T-helper 17 cell (primary cell): ENCODE results near the gene LONRF2. TPM values are rescaled to one million over a fixed set of nuclear protein-coding genes. Genes with fewer than 3 reads are reported as not detected.

Source experiments
- ATAC-seq: fragments of 150-1000 bp; cut with Tn5 transposase; 2 replicates; pipeline ENCODE4 v1.10.0; 2021; ENCODE audit warnings: mild to moderate bottlenecking, moderate library complexity
- DNase-seq, 3 donors: peaks; one replicate each; pipeline versions ENCODE4 v3.0.0 to v3.0.0-alpha.2; 2020 to 2021
- H3K9me3 ChIP-seq: one replicate; pipeline ENCODE4 v1.7.0; 2013; ENCODE audit warnings: low read length, mild to moderate bottlenecking; ENCODE audit not compliant: control insufficient read depth, poor library complexity, severe bottlenecking
- H3K27ac Mint-ChIP-seq: one replicate; pipeline ENCODE4 v1.8.0; 2022; ENCODE audit warnings: mild to moderate bottlenecking, moderate library complexity, mixed read lengths
- H3K27me3 Mint-ChIP-seq: one replicate; pipeline ENCODE4 v1.8.0; 2022; ENCODE audit warnings: mixed read lengths
- H3K36me3 Mint-ChIP-seq: one replicate; pipeline ENCODE4 v1.8.0; 2022; ENCODE audit warnings: low read depth, mixed read lengths
- H3K4me1 Mint-ChIP-seq: one replicate; pipeline ENCODE4 v1.8.0; 2022; ENCODE audit warnings: mild to moderate bottlenecking, mixed read lengths
- H3K4me3 Mint-ChIP-seq: one replicate; pipeline ENCODE4 v1.8.0; 2022; ENCODE audit warnings: mild to moderate bottlenecking, moderate library complexity, mixed read lengths
- total RNA-seq, 4 donors: library from RNA in 2 of 4; stranded (reverse) in 2 of 4; gene quantifications; one replicate each; pipeline ENCODE4 v1.2.3 and lab custom pipeline; 2022 to 2026

The LONRF2 gene
- total RNA-seq, 2 donors from 2014 or later: 0.12 to 0.18 TPM

DNA sequence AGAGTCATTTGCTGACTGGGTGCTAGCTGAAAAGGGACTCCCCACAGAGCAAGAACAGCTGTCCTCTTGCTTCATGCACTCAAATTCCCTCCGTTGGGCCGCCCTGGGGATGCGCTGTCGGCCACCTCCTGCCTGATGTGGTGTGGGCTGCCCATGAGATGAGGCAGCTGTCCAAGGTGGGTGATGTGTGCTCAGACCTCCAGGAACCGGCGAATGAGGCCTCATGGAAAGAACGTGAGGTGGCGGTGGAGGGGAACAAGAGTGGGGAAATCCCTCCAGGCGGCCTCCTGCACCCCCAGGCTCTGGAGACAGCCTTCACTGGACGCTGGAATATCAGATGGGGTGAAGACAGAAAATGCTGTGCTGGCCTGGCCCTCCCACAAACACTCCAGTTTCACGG is 79.8 kb downstream of the LONRF2 start:
- H3K9me3 ChIP-seq: no peaks in the 10 kb centered on the region
- ATAC-seq (no peak), DNase-seq (no peak)
- Mint-ChIP-seq H3K4me3 (no peak overlapping the region), H3K4me1 (peaks cover 18% of the 10 kb centered on the region), H3K27ac (no peak overlapping the region), H3K27me3 (peaks cover 13% of the 10 kb centered on the region), H3K36me3 (peaks cover 4% of the 10 kb centered on the region)

DNA sequence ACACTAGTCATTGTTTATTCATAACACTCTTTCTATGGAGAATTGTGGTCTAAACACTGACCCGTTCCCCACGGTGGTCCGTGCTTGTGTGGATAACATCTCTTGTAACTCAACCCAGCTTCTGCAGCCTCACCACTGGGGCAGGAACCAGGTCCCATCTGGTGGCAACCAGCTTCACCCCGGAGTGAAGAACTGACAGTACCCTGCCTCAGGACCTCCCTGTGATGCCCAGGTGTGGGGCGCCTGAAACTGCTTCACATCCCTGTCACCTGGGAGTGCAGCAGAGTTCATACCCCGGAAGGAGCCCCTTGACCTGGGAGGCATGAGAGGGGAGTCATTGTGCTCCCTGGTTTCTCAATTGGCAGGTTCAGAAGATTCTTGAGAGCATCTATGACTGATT is 81.1 kb downstream of the LONRF2 start:
- DNase-seq (no peak), ATAC-seq (no peak)
- Mint-ChIP-seq H3K4me3 (no peak overlapping the region), H3K27me3 (peaks cover 7% of the 10 kb centered on the region), H3K4me1 (peaks cover 18% of the 10 kb centered on the region), H3K27ac (no peak overlapping the region), H3K36me3 (peaks cover 1% of the 10 kb centered on the region)
- H3K9me3 ChIP-seq: no peaks in the 10 kb centered on the region

DNA sequence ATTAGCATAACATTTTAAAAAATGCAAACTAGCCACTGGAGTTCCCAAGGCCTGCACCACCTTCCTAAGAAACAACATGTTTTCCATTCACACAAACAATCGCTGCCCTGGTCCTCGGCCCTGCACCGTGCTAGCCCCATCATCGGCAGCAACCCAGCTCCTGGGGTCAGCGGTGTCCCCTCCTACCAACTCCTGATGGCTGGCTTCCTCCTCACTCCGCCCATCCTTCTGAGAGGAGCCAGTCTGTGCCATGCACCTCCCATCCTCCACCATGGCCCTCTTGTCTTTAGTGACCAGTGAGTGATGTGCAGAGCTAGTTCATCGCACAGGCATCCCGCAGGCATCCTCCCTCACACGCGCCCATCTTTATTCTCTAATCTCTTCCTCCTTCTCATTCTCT is 81.9 kb downstream of the LONRF2 start:
- DNase-seq: no peak
- peaks cover 4% of the 10 kb centered on the region for H3K27me3 Mint-ChIP-seq
- no peak overlapping the region for H3K4me3 Mint-ChIP-seq
- H3K4me1 Mint-ChIP-seq: peaks cover 23% of the 10 kb centered on the region
- no peaks in the 10 kb centered on the region for H3K9me3 ChIP-seq
- ATAC-seq: no peak
- H3K36me3 Mint-ChIP-seq: no peaks in the 10 kb centered on the region
- peak overlapping the region; percentile 37 for H3K27ac Mint-ChIP-seq

GRCh38 chr2:100239486-100240210 is 82.7 kb downstream of the LONRF2 start:
- ATAC-seq: no peak
- Mint-ChIP-seq H3K27me3 (peaks cover 4% of the 10 kb centered on the region), H3K4me3 (no peak overlapping the region)

DNA sequence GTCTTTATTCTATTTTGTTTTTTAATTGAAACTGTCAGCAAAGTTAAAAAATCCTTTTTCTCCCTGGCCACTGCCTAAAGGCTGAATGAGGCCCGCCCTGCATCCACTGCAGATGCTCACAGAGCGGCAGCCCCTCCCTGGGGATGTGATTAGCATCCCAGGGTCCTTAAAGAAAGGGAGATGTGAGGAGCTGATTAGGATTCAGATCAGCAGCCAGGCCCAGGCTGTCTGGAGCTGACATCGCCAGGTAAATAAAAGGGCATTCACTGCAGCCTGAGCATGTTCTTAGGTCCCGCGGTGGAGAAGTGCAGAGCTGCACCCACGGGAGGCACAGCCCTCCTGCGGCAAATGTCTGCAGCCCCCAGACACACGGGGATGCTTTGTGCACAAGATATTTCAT is 83.8 kb downstream of the LONRF2 start:
- no peaks in the 10 kb centered on the region for H3K9me3 ChIP-seq
- no peak for ATAC-seq
- Mint-ChIP-seq H3K27me3 (peaks cover 4% of the 10 kb centered on the region), H3K36me3 (no peaks in the 10 kb centered on the region), H3K4me1 (peaks cover 35% of the 10 kb centered on the region), H3K4me3 (no peak overlapping the region), H3K27ac (peak overlapping the region; percentile 54)
- no peak for DNase-seq

More at GRCh38 chr2:100239486-100240210, 82.7 kb downstream of the LONRF2 start:
- H3K9me3 ChIP-seq: no peaks in the 10 kb centered on the region
- Mint-ChIP-seq H3K4me1 (peaks cover 31% of the 10 kb centered on the region), H3K36me3 (no peaks in the 10 kb centered on the region), H3K27ac (peak overlapping the region; percentile 37)
- no peak for DNase-seq

DNA sequence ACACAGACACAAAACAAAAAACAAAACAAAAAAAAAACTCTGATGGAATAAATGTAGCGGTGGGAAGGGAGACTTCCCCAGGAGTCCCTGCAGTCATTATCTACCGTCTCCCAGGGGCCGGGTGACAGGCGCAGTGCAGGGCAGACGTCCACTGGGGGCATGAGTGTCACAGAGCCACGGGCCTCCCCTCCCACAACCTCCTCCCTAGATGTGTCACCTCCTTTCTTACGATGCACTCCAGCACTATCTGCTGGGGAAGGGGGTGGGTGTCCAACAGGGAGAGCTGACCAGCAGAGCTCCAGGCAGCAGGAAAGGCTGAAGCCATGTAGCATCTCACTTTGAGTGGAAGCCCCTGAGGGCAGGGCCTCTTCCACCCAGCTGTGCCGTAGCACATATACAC is 84.5 kb downstream of the LONRF2 start:
- peaks cover 32% of the 10 kb centered on the region for H3K4me1 Mint-ChIP-seq

GRCh38 chr2:100237163-100237562 is 85.1 kb downstream of the LONRF2 start:
- DNase-seq: no peak
- Mint-ChIP-seq H3K4me1 (peaks cover 31% of the 10 kb centered on the region), H3K4me3 (no peak overlapping the region), H3K27ac (peak overlapping the region; percentile 54), H3K36me3 (no peaks in the 10 kb centered on the region), H3K27me3 (peaks cover 4% of the 10 kb centered on the region)
- no peak for ATAC-seq
- no peaks in the 10 kb centered on the region for H3K9me3 ChIP-seq

More for the DNA sequence above, 84.5 kb downstream of the LONRF2 start:
- Mint-ChIP-seq H3K27ac (peak overlapping the region; percentile 54), H3K4me3 (no peak overlapping the region), H3K27me3 (peaks cover 4% of the 10 kb centered on the region), H3K36me3 (no peaks in the 10 kb centered on the region)
- no peak for ATAC-seq
- H3K9me3 ChIP-seq: no peaks in the 10 kb centered on the region
- DNase-seq: no peak

DNA sequence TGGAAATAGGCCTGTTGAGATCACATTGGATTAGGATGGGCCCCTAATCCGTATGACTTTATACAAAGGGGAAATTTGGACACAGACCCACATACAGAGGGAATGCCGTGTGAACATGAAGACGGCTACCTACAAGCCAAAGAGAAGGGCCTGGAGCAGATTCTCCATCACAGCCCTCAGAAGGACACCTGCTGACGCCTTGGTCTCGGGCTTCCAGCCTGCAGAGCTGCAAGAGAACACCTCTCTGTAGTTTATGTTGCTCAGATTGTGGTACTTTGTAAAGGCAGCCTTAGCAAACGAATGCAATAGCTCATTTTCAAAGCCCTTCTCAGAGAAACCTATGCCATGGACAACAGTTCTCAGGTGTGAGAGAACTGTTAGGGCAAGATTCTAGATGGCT is 86.1 kb downstream of the LONRF2 start:
- peak overlapping the region; percentile 96 for H3K27ac Mint-ChIP-seq
- H3K36me3 Mint-ChIP-seq: no peaks in the 10 kb centered on the region
- no peak overlapping the region for H3K4me3 Mint-ChIP-seq
- H3K27me3 Mint-ChIP-seq: peaks cover 4% of the 10 kb centered on the region
- H3K9me3 ChIP-seq: no peaks in the 10 kb centered on the region
- no peak for DNase-seq
- H3K4me1 Mint-ChIP-seq: peaks cover 31% of the 10 kb centered on the region
- ATAC-seq: no peak

GRCh38 chr2:100235581-100235980 is 86.7 kb downstream of the LONRF2 start:
- DNase-seq (no peak), ATAC-seq (no peak)
- H3K27ac Mint-ChIP-seq: peak overlapping the region; percentile 96
- peaks cover 29% of the 10 kb centered on the region for H3K4me1 Mint-ChIP-seq
- H3K4me3 Mint-ChIP-seq: peak overlapping the region; percentile 60
- peaks cover 4% of the 10 kb centered on the region for H3K27me3 Mint-ChIP-seq
- H3K9me3 ChIP-seq: no peaks in the 10 kb centered on the region
- H3K36me3 Mint-ChIP-seq: no peaks in the 10 kb centered on the region

DNA sequence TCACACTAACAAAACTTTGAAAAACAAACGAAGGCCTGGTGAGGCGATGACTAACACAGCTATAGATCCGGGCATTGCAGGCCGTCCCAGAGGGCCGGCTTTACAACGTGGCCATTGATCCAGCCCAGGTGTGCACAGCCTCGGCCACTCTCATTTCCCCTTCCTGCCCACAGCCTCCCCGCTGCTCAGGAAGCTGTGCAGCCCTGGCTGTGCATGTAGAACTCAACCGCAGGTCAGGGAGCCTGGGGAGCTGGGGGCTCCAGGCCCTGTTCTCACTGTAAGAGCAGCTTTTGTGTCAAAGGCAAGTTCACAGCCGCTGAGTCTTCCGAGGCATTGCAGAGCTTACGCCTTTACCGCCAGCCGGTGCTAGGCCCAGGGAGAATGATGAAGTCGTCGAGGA is 87.2 kb downstream of the LONRF2 start:
- ATAC-seq: peak; percentile 89
- H3K4me1 Mint-ChIP-seq: peaks cover 27% of the 10 kb centered on the region
- H3K4me3 Mint-ChIP-seq: peak overlapping the region; percentile 60
- peaks cover 4% of the 10 kb centered on the region for H3K27me3 Mint-ChIP-seq
- DNase-seq: peak in 2 of 3 donors; percentile 21 to 39
- no peaks in the 10 kb centered on the region for H3K36me3 Mint-ChIP-seq
- peak overlapping the region; percentile 96 for H3K27ac Mint-ChIP-seq
- no peaks in the 10 kb centered on the region for H3K9me3 ChIP-seq

GRCh38 chr2:100234141-100234540 is 88.2 kb downstream of the LONRF2 start:
- no peak for DNase-seq
- peaks cover 27% of the 10 kb centered on the region for H3K4me1 Mint-ChIP-seq
- no peak overlapping the region for H3K4me3 Mint-ChIP-seq

DNA sequence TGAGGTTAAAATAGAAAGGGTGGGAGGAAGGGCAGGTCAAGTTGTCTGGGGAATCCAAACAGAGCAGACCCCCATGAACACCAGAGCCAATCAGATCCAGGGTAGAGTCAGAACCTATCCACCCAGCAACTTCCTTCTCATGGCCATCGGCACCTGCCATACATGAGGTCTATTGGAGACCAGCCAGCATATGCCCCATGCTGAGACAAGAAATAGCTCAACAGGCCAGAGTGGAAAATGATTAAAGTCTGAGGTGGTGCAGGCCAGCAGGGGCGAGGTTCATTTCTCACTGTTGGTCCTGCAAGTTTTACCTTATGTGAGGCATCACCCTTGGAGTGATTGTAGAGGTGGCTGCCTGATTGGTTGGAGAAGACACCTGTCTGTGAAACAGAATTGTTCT is 89.2 kb downstream of the LONRF2 start:
- no peaks in the 10 kb centered on the region for H3K9me3 ChIP-seq
- no peaks in the 10 kb centered on the region for H3K36me3 Mint-ChIP-seq
- H3K27me3 Mint-ChIP-seq: peaks cover 4% of the 10 kb centered on the region
- peaks cover 29% of the 10 kb centered on the region for H3K4me1 Mint-ChIP-seq
- no peak for DNase-seq
- peak overlapping the region; percentile 16 for H3K27ac Mint-ChIP-seq
- no peak overlapping the region for H3K4me3 Mint-ChIP-seq
- ATAC-seq: no peak

More at GRCh38 chr2:100234141-100234540, 88.2 kb downstream of the LONRF2 start:
- no peaks in the 10 kb centered on the region for H3K9me3 ChIP-seq
- Mint-ChIP-seq H3K36me3 (no peaks in the 10 kb centered on the region), H3K27ac (peak overlapping the region; percentile 96), H3K27me3 (peaks cover 4% of the 10 kb centered on the region)
- ATAC-seq: no peak

GRCh38 chr2:100230754-100231153 is 91.5 kb downstream of the LONRF2 start:
- DNase-seq (no peak), ATAC-seq (no peak)
- no peaks in the 10 kb centered on the region for H3K9me3 ChIP-seq
- Mint-ChIP-seq H3K27ac (peak overlapping the region; percentile 6), H3K4me3 (no peak overlapping the region), H3K27me3 (no peaks in the 10 kb centered on the region), H3K4me1 (peaks cover 18% of the 10 kb centered on the region), H3K36me3 (no peaks in the 10 kb centered on the region)

DNA sequence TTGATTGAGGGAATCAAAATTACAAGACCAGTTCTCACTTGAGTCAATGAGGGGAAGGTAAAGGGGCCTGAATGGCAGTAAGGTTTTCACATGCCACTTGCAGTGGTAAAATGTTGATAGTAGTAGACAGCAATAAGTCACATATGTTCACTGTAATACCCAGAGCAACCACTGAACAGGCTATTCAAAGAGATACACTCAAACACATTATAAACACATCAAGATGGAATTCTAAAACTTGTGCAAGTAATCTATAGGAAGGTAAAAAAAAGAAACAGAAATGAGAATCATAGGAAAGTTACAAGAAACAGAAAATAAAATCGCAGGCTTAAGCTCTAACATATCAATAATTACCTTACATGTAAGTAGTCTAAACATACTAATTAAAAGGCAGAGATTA is 93.3 kb downstream of the LONRF2 start:
- H3K27ac Mint-ChIP-seq: peak overlapping the region; percentile 42
- no peak for ATAC-seq
- no peaks in the 10 kb centered on the region for H3K9me3 ChIP-seq
- H3K4me3 Mint-ChIP-seq: no peak overlapping the region
- H3K4me1 Mint-ChIP-seq: peaks cover 2% of the 10 kb centered on the region
- no peaks in the 10 kb centered on the region for H3K36me3 Mint-ChIP-seq
- DNase-seq: no peak
- H3K27me3 Mint-ChIP-seq: no peaks in the 10 kb centered on the region
